H9 (cell line): ENCODE results near the gene PITPNB. TPM values are rescaled to one million over a fixed set of nuclear protein-coding genes. Genes with fewer than 3 reads are reported as not detected.
A peak's percentile ranks its signal among the peaks of the same experiment; 100 is the strongest.

Experiments
- DNase-seq: peaks from one replicate; pipeline ENCODE4 v3.0.0-alpha.2; 2017
- H2AFZ ChIP-seq: one replicate; pipeline ENCODE4 v1.6.1; 2013; ENCODE audit warnings: mild to moderate bottlenecking, low read length, control low read depth, moderate library complexity
- H2AK5ac ChIP-seq: 2 replicates; pipeline ENCODE4 v1.6.1; 2013; ENCODE audit warnings: low read length, control low read depth, mixed read lengths; ENCODE audit not compliant: insufficient read length
- H2BK120ac ChIP-seq: one replicate; pipeline ENCODE4 v1.6.1; 2013; ENCODE audit warnings: low read depth, mild to moderate bottlenecking, low read length, control low read depth, inconsistent platforms; ENCODE audit not compliant: poor library complexity, severe bottlenecking
- H2BK12ac ChIP-seq: 2 replicates; pipeline ENCODE4 v1.6.1; 2013; ENCODE audit warnings: low read length, control low read depth, mixed read lengths, low read depth; ENCODE audit not compliant: insufficient read length
- H2BK15ac ChIP-seq: 2 replicates; pipeline ENCODE4 v1.6.1; 2013; ENCODE audit warnings: low read depth, low read length, control low read depth
- H2BK20ac ChIP-seq: one replicate; pipeline ENCODE4 v1.6.1; 2013; ENCODE audit warnings: low read depth, mild to moderate bottlenecking, low read length, control low read depth, inconsistent platforms; ENCODE audit not compliant: poor library complexity, severe bottlenecking
- H2BK5ac ChIP-seq: 2 replicates; pipeline ENCODE4 v1.6.1; 2013; ENCODE audit warnings: low read length, control low read depth, mixed read lengths; ENCODE audit not compliant: insufficient read length
- H3K14ac ChIP-seq: 2 replicates; pipeline ENCODE4 v1.6.1; 2013; ENCODE audit warnings: low read length, control low read depth; ENCODE audit not compliant: insufficient read depth
- H3K18ac ChIP-seq: 2 replicates; pipeline ENCODE4 v1.6.1; 2013; ENCODE audit warnings: low read depth, mild to moderate bottlenecking, mixed read lengths, low read length, control low read depth; ENCODE audit not compliant: insufficient read length
- H3K23ac ChIP-seq: 2 replicates; pipeline ENCODE4 v1.6.1; 2013; ENCODE audit warnings: low read length, control low read depth, mixed read lengths, low read depth; ENCODE audit not compliant: insufficient read length
- H3K23me2 ChIP-seq: 2 replicates; pipeline ENCODE4 v1.6.1; 2013; ENCODE audit warnings: low read depth, mild to moderate bottlenecking, mixed read lengths, low read length, control low read depth; ENCODE audit not compliant: insufficient read length, poor library complexity, severe bottlenecking
- H3K27ac ChIP-seq: 2 replicates; pipeline ENCODE4 v1.5.1; 2013; ENCODE audit warnings: low read length, control low read depth, mixed read lengths, low read depth; ENCODE audit not compliant: insufficient read length
- H3K27me3 ChIP-seq: 2 replicates; pipeline ENCODE4 v1.6.1; 2013; ENCODE audit warnings: low read length, control low read depth, inconsistent platforms; ENCODE audit not compliant: insufficient read depth
- H3K4ac ChIP-seq: 2 replicates; pipeline ENCODE4 v1.6.1; 2013; ENCODE audit warnings: low read depth, mild to moderate bottlenecking, control low read depth, inconsistent platforms, low read length, moderate library complexity
- H3K4me1 ChIP-seq: 2 replicates; pipeline ENCODE4 v1.6.1; 2013; ENCODE audit warnings: low read length, control low read depth, inconsistent platforms; ENCODE audit not compliant: insufficient read depth
- H3K4me2 ChIP-seq: 2 replicates; pipeline ENCODE4 v1.6.1; 2013; ENCODE audit warnings: low read length, control low read depth, mixed read lengths; ENCODE audit not compliant: insufficient read length, insufficient read depth
- H3K56ac ChIP-seq: 2 replicates; pipeline ENCODE4 v1.6.1; 2013; ENCODE audit warnings: low read depth, mild to moderate bottlenecking, mixed read lengths, low read length, control low read depth; ENCODE audit not compliant: insufficient read length
- H3K79me1 ChIP-seq: 2 replicates; pipeline ENCODE4 v1.6.1; 2013; ENCODE audit warnings: low read depth, mild to moderate bottlenecking, moderate library complexity, low read length, control low read depth, inconsistent platforms; ENCODE audit not compliant: insufficient read depth, poor library complexity, severe bottlenecking
- H3K79me2 ChIP-seq: 2 replicates; pipeline ENCODE4 v1.6.1; 2013; ENCODE audit warnings: low read length, control low read depth, inconsistent platforms; ENCODE audit not compliant: insufficient read depth
- H3K9ac ChIP-seq: 2 replicates; pipeline ENCODE4 v1.6.1; 2013; ENCODE audit warnings: low read length, control low read depth, mixed read lengths; ENCODE audit not compliant: insufficient read length; ENCODE audit errors: extremely low read depth
- H3K9me3 ChIP-seq: one replicate; pipeline ENCODE4 v1.6.1; 2013; ENCODE audit warnings: low read depth, low read length, inconsistent platforms; ENCODE audit not compliant: control insufficient read depth
- H3T11ph ChIP-seq: one replicate; pipeline ENCODE4 v1.6.1; 2013; ENCODE audit warnings: mild to moderate bottlenecking, low read length, control low read depth, inconsistent platforms
- H4K20me1 ChIP-seq: one replicate; pipeline ENCODE4 v1.6.1; 2013; ENCODE audit not compliant: control insufficient read depth, insufficient read length, insufficient read depth
- H4K5ac ChIP-seq: 2 replicates; pipeline ENCODE4 v1.6.1; 2013; ENCODE audit warnings: low read depth, mild to moderate bottlenecking, mixed read lengths, low read length, control low read depth; ENCODE audit not compliant: insufficient read length
- H4K8ac ChIP-seq: replicated peaks from 2 replicates; pipeline ENCODE4 v1.6.1; 2013; ENCODE audit warnings: low read length, control low read depth, mixed read lengths, low read depth; ENCODE audit not compliant: insufficient read length
- H4K91ac ChIP-seq: 2 replicates; pipeline ENCODE4 v1.6.1; 2013; ENCODE audit warnings: low read depth, mild to moderate bottlenecking, moderate library complexity, mixed read lengths, low read length, control low read depth; ENCODE audit not compliant: insufficient read length
- H3K27ac Mint-ChIP-seq, 3 experiments: 2 replicates in 2 of 3; 3 replicates in 1 of 3; pipeline ENCODE4 v1.8.0; 2020 to 2021; ENCODE audit warnings: mixed read lengths in 3 of 3, mild to moderate bottlenecking in 1 of 3, moderate library complexity in 1 of 3
- H3K27me3 Mint-ChIP-seq: 2 replicates; pipeline ENCODE4 v1.8.0; 2021; ENCODE audit warnings: low read depth, mild to moderate bottlenecking, moderate library complexity, mixed read lengths
- H3K36me3 Mint-ChIP-seq, 3 experiments: 2 replicates in 2 of 3; 3 replicates in 1 of 3; pipeline ENCODE4 v1.8.0; 2020 to 2021; ENCODE audit warnings: low read depth in 3 of 3, mixed read lengths in 3 of 3; ENCODE audit not compliant: insufficient read depth in 1 of 3
- H3K4me1 Mint-ChIP-seq, 2 experiments: 2 replicates each; pipeline ENCODE4 v1.8.0; 2020; ENCODE audit warnings: mixed read lengths in 2 of 2
- H3K4me3 Mint-ChIP-seq, 2 experiments: 2 replicates in 1 of 2; 3 replicates in 1 of 2; pipeline ENCODE4 v1.8.0; 2020 to 2021; ENCODE audit warnings: mild to moderate bottlenecking in 2 of 2, mixed read lengths in 2 of 2, moderate library complexity in 1 of 2
- H3K9me3 Mint-ChIP-seq, 2 experiments: 2 replicates in 1 of 2; 3 replicates in 1 of 2; pipeline ENCODE4 v1.8.0; 2020; ENCODE audit warnings: mild to moderate bottlenecking in 2 of 2, mixed read lengths in 2 of 2, moderate library complexity in 1 of 2
- WGBS: extraction: QIAGEN DNeasy Blood & Tissue Kit; methylation state at CpG from one replicate; pipeline ENCODE4 v1.1.7; 2013; ENCODE audit warnings: missing lambda C conversion rate, low lambda C conversion rate, mixed read lengths; ENCODE audit not compliant: insufficient read length; ENCODE audit errors: extremely low coverage; 5-methylcytosine and 5-hydroxymethylcytosine counted together
- total RNA-seq: library from RNA; stranded (reverse); gene quantifications from 2 replicates; pipeline ENCODE4 v1.2.1, GENCODE V29; 2021
- TF ChIP-seq, protein P1 (sequence below): fragments of 200-600 bp; sonication (generic); conservative IDR thresholded peaks from 3 replicates; pipeline ENCODE4 v1.8.0; 2021; ENCODE audit warnings: antibody characterized with exemption, mild to moderate bottlenecking

The PITPNB gene
- total RNA-seq, 1 experiment from 2014 or later, result 106 TPM

DNA sequence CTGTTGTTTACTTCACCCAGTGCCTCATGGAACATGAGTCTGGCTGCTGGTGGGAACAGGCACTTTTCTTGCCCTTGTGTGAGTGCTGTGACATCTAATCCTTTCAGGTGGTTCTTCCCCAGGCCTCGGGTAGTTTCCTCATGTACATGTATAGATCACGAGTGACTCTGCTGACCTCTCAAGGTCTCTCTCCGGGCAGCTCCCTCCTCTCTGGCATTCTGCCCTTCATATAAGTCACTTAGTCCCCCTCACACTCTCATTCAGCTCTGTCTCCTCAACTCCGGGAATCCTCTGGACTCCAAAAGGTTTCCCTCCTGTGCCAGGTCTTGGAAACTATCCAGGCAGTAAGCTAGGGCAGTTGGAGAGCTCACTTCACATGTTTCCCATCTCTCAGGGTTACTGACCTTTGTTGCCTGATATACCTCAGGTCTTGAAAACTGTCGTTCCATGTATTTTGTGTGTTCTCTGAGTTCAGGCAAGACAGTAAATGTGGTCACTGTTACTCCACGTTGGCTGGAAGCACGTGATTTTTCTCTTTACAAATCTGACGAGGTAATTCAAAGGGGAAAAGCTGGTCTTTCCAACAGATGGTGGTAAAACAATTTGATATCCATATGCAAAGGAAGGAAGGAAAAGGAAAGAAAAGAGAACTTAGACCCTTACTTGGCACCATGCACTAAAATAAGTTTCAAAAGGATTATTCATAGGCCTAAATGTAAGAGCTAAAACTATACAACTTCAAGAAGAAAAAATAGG is 40.5 kb upstream of the PITPNB start:
- H3K9ac ChIP-seq, result no peak overlapping the region
- H2BK20ac ChIP-seq, result no peak overlapping the region
- no peak overlapping the region for H3K18ac ChIP-seq
- no peak overlapping the region for H2BK12ac ChIP-seq
- H3K23ac ChIP-seq, result no peak overlapping the region
- no peaks in the 10 kb centered on the region for H3K23me2 ChIP-seq
- H3K27me3 ChIP-seq, result no peaks in the 10 kb centered on the region
- Mint-ChIP-seq H3K9me3 (peaks cover 0 to 11% of the 10 kb centered on the region in 2 experiments; a peak in 3 of 5 replicates), H3K27ac (peak overlapping the region in 2 of 3 experiments; percentile 66 to 78; a peak in 6 of 7 replicates), H3K4me1 (peaks cover 19% of the 10 kb centered on the region in 2 experiments), H3K36me3 (peaks cover 0 to 12% (median 1%) of the 10 kb centered on the region in 3 experiments; a peak in 2 of 7 replicates), H3K27me3 (no peaks in the 10 kb centered on the region), H3K4me3 (no peak overlapping the region)
- no peaks in the 10 kb centered on the region for H3K9me3 ChIP-seq
- H3K4me2 ChIP-seq, result no peak overlapping the region
- H2BK120ac ChIP-seq, result no peak overlapping the region
- H4K20me1 ChIP-seq, result no peaks in the 10 kb centered on the region
- no peak overlapping the region for H3K56ac ChIP-seq
- no peak overlapping the region for H2AK5ac ChIP-seq
- no peak overlapping the region for H2BK5ac ChIP-seq
- H3K4ac ChIP-seq, result no peak overlapping the region
- TF ChIP-seq, protein P1, sequence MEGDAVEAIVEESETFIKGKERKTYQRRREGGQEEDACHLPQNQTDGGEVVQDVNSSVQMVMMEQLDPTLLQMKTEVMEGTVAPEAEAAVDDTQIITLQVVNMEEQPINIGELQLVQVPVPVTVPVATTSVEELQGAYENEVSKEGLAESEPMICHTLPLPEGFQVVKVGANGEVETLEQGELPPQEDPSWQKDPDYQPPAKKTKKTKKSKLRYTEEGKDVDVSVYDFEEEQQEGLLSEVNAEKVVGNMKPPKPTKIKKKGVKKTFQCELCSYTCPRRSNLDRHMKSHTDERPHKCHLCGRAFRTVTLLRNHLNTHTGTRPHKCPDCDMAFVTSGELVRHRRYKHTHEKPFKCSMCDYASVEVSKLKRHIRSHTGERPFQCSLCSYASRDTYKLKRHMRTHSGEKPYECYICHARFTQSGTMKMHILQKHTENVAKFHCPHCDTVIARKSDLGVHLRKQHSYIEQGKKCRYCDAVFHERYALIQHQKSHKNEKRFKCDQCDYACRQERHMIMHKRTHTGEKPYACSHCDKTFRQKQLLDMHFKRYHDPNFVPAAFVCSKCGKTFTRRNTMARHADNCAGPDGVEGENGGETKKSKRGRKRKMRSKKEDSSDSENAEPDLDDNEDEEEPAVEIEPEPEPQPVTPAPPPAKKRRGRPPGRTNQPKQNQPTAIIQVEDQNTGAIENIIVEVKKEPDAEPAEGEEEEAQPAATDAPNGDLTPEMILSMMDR, result no peak
- no peaks in the 10 kb centered on the region for H3K79me1 ChIP-seq
- no peak overlapping the region for H4K5ac ChIP-seq
- no peak overlapping the region for H3K27ac ChIP-seq
- H3K14ac ChIP-seq, result no peak overlapping the region; the same call in 1 of the 2 replicates
- DNase-seq, result no peak
- H2AFZ ChIP-seq, result no peak overlapping the region
- peaks cover 3% of the 10 kb centered on the region; the same call in 1 of the 2 replicates for H3K4me1 ChIP-seq
- H4K91ac ChIP-seq, result no peak overlapping the region
- WGBS, result no CpG with 5 or more reads among the region's 8 CpGs
- H3K79me2 ChIP-seq, result no peaks in the 10 kb centered on the region
- no peak overlapping the region for H2BK15ac ChIP-seq
- no peak overlapping the region for H4K8ac ChIP-seq
- H3T11ph ChIP-seq, result no peak overlapping the region
